ENCODE results near the gene ARSG.

ARSG gene

GRCh38 chr17:68294196-68294555 is 2.9 kb downstream of the ARSG start:
- H3K4me3 ChIP-seq (replicated peaks; ENCODE audit: low read depth, low read length): no peak overlapping the region
- no peak for DNase-seq (ENCODE audit: extremely low read depth, low read depth)
- no peak for TF ChIP-seq CTCF (IDR thresholded peaks at IDR 0.05; ENCODE audit: low read depth, low read length, missing control alignments)

GRCh38 chr17:68294617-68295016 is 3.3 kb downstream of the ARSG start:
- no peak overlapping the region for H3K4me3 ChIP-seq (replicated peaks; ENCODE audit: low read depth, low read length)
- no peak for TF ChIP-seq CTCF (IDR thresholded peaks at IDR 0.05; ENCODE audit: low read depth, low read length, missing control alignments)
- no peak for DNase-seq (ENCODE audit: extremely low read depth, low read depth)

GRCh38 chr17:68295086-68295485 is 3.8 kb downstream of the ARSG start:
- no peak for TF ChIP-seq CTCF (IDR thresholded peaks at IDR 0.05; ENCODE audit: low read depth, low read length, missing control alignments)
- no peak for DNase-seq (ENCODE audit: extremely low read depth, low read depth)
- H3K4me3 ChIP-seq (replicated peaks; ENCODE audit: low read depth, low read length): no peak overlapping the region

GRCh38 chr17:68296217-68297191 is 5.2 kb downstream of the ARSG start:
- no peak overlapping the region for H3K4me3 ChIP-seq (replicated peaks; ENCODE audit: low read depth, low read length)
- no peak for DNase-seq (ENCODE audit: extremely low read depth, low read depth)
- no peak for TF ChIP-seq CTCF (IDR thresholded peaks at IDR 0.05; ENCODE audit: low read depth, low read length, missing control alignments)

- no peak overlapping the region for H3K4me3 ChIP-seq (replicated peaks; ENCODE audit: low read depth, low read length)
- DNase-seq (ENCODE audit: extremely low read depth, low read depth): no peak
- TF ChIP-seq CTCF (IDR thresholded peaks at IDR 0.05; ENCODE audit: low read depth, low read length, missing control alignments): no peak
These were observed 5.9 kb downstream of the ARSG start for GRCh38 chr17:68297195-68297594.

- no peak for DNase-seq (ENCODE audit: extremely low read depth, low read depth)
- H3K4me3 ChIP-seq (replicated peaks; ENCODE audit: low read depth, low read length): no peak overlapping the region
- TF ChIP-seq CTCF (IDR thresholded peaks at IDR 0.05; ENCODE audit: low read depth, low read length, missing control alignments): no peak
These were observed 7.3 kb downstream of the ARSG start for GRCh38 chr17:68298601-68299000.

Measured in HFF-Myc (cell line).